Kidney epithelial cell (primary cell): ENCODE measurements around the gene MTHFD1L. TPM values are rescaled to one million over a fixed set of nuclear protein-coding genes. Genes with fewer than 3 reads are reported as not detected.

Source experiments
- DNase-seq: peaks from one replicate; pipeline ENCODE4 v3.0.0-alpha.2; 2010; ENCODE audit warnings: low read depth
- H3K27me3 ChIP-seq: 2 replicates; pipeline ENCODE4 v1.6.0; 2011; ENCODE audit warnings: low read length; ENCODE audit not compliant: control insufficient read depth, insufficient read depth
- H3K36me3 ChIP-seq: 2 replicates; pipeline ENCODE4 v1.5.1; 2011; ENCODE audit warnings: low read length; ENCODE audit not compliant: control insufficient read depth, insufficient read depth
- H3K4me3 ChIP-seq: 2 replicates; pipeline ENCODE4 v1.5.1; 2011; ENCODE audit warnings: low read depth, mild to moderate bottlenecking, control low read depth, low read length
- total RNA-seq: library from RNA; depleted of rRNA; stranded (reverse); fragments of >200 nt; gene quantifications from 2 replicates; pipeline ENCODE4 v1.2.3, GENCODE V29; 2015
- TF ChIP-seq, protein P1 (sequence below): IDR thresholded peaks from 2 replicates; pipeline ENCODE4 v1.5.1; 2011; ENCODE audit warnings: mild to moderate bottlenecking, moderate library complexity, low read length, control low read depth, inconsistent platforms; ENCODE audit not compliant: insufficient read depth, poor library complexity, severe bottlenecking

Gene MTHFD1L
- total RNA-seq, 1 donor from 2014 or later: 116 TPM

DNA sequence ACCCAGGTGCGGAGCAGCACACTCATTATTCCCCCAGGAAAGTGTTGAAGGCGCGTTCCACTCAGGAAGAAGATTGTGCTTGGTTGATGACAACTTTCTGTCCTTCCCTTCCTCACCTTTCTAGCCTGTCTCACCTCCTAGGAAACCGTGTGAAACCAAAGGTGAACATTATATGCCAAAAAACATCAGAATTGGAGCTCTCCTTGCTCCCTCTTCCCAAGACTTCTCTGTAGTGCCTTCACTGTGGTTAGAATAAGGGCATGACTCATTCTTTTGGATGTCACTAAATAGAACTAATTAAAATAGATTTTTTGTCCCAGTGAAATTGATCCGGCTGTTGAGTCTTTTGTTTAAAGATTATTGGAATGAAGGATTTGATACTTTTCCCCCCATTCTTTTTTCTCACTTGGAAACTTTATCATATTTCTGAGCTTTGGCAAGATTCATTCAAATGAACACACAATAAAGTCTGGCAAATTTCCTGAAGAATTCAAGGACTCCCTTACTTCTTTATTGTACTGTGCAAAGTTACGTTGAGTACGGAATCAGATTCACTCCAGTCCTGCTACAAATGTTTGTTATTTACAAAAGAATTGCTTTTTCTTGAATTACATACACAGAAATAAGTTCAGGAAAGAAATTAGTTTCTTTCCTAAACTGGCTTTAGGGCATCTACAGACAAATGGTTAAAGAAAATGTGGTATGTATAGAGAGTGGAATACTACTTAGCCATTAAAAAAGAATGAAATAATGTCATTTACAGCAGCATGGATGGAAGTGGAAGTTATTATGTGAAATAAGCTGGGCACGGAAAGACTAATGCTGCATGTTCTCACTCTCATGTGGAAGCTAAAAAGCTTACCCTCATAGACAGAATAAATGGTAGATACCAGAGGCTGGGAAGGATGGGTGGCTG lies 231.4 kb downstream of the MTHFD1L start:
- Histone ChIP-seq H3K36me3 (peaks cover 2% of the 10 kb centered on the region), H3K4me3 (no peak overlapping the region), H3K27me3 (no peaks in the 10 kb centered on the region)
- TF ChIP-seq, protein P1, sequence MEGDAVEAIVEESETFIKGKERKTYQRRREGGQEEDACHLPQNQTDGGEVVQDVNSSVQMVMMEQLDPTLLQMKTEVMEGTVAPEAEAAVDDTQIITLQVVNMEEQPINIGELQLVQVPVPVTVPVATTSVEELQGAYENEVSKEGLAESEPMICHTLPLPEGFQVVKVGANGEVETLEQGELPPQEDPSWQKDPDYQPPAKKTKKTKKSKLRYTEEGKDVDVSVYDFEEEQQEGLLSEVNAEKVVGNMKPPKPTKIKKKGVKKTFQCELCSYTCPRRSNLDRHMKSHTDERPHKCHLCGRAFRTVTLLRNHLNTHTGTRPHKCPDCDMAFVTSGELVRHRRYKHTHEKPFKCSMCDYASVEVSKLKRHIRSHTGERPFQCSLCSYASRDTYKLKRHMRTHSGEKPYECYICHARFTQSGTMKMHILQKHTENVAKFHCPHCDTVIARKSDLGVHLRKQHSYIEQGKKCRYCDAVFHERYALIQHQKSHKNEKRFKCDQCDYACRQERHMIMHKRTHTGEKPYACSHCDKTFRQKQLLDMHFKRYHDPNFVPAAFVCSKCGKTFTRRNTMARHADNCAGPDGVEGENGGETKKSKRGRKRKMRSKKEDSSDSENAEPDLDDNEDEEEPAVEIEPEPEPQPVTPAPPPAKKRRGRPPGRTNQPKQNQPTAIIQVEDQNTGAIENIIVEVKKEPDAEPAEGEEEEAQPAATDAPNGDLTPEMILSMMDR: no peak
- DNase-seq: no peak

- H3K27me3 ChIP-seq: no peaks in the 10 kb centered on the region
- H3K36me3 ChIP-seq: peaks cover 2% of the 10 kb centered on the region
- H3K4me3 ChIP-seq: no peak overlapping the region
- no peak for DNase-seq
- TF ChIP-seq, protein P1: no peak
These were observed 232.7 kb downstream of the MTHFD1L start for GRCh38 chr6:151098166-151098565.

DNA sequence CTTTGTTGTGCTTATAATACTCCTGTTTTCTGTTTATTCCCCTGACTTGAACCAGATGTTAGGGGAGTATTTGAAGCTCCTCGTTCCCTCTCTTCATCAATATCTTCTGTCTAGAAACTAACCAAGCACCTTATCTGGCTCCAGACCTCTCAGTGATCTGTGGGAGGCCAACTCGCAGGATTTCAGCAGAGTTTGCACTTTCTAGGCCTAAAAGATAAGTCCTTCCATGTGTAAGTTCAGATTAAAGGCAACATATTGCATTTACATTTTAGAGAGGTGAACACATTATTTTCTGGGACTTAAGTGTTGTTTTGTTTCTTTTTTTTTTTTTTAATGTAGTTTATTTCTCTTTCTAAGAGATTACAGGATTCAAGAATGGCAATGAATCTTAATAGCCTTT lies 234.8 kb downstream of the MTHFD1L start:
- H3K4me3 ChIP-seq: no peak overlapping the region
- H3K36me3 ChIP-seq: peaks cover 2% of the 10 kb centered on the region
- TF ChIP-seq, protein P1: no peak
- no peaks in the 10 kb centered on the region for H3K27me3 ChIP-seq
- no peak for DNase-seq

DNA sequence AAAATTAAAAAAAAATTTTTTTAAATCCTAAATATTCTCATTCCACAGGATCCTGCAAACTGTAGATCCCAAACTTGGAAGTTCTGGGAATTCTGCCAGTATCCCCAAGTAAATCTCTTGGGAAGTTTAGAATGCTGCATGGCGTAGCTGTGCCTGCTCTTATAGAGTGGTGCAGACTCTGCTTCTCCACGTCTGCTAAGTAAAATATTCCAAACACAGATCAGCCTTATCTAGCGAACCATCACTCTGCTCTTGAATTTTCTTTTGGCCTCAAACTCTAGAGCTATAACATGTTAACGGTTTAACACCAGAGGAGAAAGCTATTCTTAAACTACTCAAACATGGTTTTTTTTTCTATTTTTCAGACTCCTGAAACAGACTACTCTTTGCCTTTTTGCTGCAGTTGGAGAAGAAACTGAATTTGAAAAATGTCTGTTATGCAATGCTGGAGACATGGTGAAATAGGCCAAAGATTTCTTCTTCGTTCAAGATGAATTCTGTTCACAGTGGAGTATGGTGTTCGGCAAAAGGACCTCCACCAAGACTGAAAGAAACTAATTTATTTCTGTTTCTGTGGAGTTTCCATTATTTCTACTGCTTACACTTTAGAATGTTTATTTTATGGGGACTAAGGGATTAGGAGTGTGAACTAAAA lies 235.8 kb downstream of the MTHFD1L start:
- Histone ChIP-seq H3K36me3 (no peaks in the 10 kb centered on the region), H3K4me3 (no peak overlapping the region), H3K27me3 (no peaks in the 10 kb centered on the region)
- TF ChIP-seq, protein P1: no peak
- no peak for DNase-seq

GRCh38 chr6:151101816-151102694 lies 236.6 kb downstream of the MTHFD1L start:
- no peak for DNase-seq
- TF ChIP-seq, protein P1: no peak
- Histone ChIP-seq H3K36me3 (no peaks in the 10 kb centered on the region), H3K27me3 (no peaks in the 10 kb centered on the region), H3K4me3 (no peak overlapping the region)
